HG03135 (cell line): ENCODE measurements around the gene HOXB9.

ENCODE experiments used
- ATAC-seq: cut with Tn5 transposase; IDR thresholded peaks from one replicate; pipeline ENCODE4 v1.9.1; 2021; ENCODE audit warnings: mild to moderate bottlenecking, moderate library complexity; ENCODE audit not compliant: unreplicated experiment

The HOXB9 gene

GRCh38 chr17:48599354-48599753 lies 26.8 kb downstream of the HOXB9 start:
- ATAC-seq: no peak

DNA sequence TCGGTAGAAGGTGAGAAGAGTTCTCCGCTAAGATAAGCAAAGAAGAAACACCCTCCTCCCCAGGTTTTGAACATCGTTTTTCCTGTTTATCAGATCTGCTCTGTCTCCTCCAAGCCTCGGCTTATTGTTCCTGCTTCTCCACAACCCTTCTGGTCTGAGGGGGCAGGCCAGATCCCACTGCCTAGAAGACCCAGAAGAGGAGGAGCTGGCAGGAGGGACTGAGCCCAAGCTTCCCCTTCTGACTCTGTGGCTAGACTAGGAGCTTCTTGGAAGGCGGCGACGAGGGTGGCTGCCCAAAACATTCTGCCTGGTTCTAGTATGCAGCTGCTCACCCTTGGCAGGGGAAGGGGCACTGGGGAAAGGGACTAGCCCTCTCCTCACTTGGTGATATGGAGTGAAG lies 27.4 kb downstream of the HOXB9 start:
- no peak for ATAC-seq

DNA sequence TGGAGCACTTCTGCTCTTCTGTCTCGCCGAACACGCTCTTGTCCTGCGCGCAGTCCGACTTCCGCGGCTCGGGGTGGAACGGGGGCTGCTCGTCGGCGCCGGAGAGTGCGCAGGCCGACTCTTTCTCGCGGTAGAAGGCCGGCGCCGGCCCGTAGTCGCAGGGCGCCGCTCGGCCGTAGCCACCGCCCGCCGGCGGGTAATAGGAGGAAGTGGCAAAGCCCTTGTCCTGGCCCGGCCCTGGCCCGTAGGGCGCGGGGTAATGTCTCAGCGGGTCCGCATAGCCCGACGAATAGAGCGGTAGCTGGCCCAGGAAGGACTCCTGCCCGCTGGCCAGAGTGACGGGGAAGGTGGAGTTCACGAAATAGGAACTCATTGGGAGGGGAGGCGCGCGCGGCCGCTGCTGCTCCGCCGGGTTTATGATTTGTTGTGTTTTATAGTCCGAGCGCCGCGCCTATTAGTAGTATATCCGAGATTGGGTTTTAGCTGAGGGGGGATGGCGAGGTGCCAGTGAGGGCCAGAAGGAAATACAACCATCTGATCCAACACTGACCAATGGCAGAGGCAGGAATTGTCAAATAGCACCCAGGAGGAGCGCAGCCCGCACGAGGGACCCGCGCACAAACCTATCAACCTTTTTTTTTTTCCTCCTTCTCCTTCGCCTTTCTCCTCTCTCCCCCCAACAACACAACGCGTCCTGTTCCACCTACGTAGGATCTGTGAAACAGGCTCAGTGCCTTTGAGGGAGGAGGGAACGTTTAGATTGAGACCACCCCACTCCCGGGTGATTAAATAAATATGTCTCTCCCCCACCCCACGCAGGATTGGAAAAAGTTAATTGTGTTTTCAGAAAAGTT lies 28.2 kb downstream of the HOXB9 start:
- ATAC-seq: no peak

GRCh38 chr17:48597528-48597777 lies 28.7 kb downstream of the HOXB9 start:
- no peak for ATAC-seq

DNA sequence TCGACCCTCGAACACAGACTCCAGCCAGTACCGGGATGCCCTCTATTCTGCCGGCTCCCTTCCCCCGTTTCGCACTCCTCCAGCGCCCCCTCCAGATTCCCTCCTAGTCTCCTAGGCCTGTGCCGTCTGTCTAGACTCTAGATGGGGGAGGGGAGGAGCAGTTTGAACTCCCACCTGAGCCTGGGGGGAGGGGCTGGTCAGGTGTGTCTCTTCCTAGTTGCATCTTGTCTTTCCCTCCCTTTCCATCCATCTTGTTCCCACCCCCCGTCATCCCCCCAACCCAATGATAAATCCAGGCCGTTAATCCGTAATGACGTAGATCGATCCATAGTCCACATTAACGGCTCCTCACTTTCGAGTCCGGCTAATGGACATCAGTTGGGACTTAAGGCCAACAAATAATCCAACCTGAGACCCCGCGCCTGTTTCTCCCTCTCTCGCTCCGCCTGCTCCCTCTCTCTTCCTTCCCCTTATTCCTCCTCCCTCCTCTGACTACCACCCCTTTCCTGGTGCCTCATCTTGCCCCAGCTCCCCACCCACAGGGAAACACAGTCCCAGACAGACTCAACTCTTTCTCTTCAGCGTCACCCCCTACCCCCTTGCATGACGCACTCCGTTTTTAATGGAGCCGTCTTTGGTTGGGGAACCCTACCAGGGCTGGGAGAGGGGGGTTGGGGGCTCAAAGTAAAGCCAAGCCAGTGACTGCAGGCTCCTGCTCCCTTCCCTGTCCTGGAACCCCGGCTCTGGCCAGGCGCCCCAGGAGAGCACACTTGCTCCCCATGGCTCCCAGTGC lies 29.2 kb downstream of the HOXB9 start:
- no peak for ATAC-seq

GRCh38 chr17:48596000-48596734 lies 30.0 kb downstream of the HOXB9 start:
- no peak for ATAC-seq

- no peak for ATAC-seq
These were observed 30.7 kb downstream of the HOXB9 start for GRCh38 chr17:48595278-48595999.

GRCh38 chr17:48594538-48595277 lies 31.4 kb downstream of the HOXB9 start:
- ATAC-seq: no peak

DNA sequence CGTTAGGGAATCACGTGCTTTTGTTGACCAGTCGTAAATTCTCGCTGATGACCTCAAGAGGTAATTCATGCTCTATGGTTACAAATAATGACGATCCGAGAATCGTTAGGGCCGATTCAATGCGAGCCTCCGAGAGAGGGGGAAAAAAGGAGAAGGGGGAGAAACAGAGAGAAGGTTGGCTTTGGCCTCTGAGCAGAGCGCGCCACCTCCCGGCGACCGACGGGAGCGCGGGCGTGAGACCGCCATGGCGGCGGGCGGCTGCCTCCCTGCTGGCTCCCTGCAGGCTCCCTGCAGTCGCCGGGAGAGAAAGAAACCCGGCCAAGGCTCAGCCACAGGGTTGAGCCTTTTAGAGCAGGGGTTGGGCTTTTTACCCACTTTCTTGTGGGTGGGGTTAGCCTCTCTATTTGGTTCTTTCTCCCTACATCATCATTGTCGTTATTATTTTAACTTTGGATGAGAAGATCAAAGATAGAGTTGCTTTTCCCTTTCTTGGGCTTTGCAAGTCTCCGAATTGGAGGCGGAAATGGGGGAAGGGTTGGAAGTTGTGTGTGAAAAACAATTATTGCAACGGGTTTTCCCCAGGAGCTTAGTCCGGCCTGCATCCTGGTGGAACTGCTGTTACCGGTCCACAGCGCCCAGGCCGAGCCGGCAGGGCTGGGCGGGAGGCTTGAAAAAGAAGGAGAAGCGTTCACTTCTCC lies 32.2 kb downstream of the HOXB9 start:
- no peak for ATAC-seq

DNA sequence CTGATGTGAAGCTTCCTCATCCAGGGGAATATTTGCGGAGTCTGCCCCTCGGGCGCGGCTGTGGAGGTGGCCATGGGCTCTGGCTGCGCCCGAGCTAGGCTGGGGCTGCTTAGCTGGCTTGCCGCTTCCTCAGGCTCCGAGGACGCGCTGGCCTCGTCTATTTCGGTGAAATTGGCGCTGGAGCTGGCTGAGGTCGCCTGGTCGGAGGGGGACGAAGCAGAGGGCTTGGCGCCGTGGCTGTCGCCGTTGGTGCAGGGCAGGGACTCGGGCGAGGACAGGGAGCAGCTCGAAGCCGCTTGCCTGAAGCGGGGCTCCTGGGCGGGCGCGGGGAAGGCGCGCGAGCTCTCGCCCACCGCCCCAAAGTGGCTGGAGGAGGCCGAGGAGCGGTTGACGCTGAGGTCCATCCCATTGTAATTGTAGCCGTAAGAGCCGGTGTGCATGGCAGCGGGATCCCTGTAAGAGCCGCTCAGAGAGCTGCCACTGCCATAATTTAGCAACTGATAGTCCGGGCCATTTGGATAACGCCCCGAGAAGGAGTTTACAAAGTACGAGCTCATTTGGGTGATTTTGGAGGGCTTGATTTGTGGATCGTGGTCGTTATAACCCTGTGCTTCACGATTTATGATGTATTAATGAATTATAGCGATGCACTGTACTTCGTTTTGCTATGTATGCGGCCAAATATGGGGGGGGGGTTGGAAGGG lies 32.9 kb downstream of the HOXB9 start, which contains the start of gene HOXB5:
Gene HOXB5 (minus strand): TSS at position 654 of the 704 bp plus-strand sequence. CDS start 97 bp downstream, at position 557.
- ATAC-seq: no peak

- no peak for ATAC-seq
These were observed 33.6 kb downstream of the HOXB9 start for GRCh38 chr17:48592577-48592976.

DNA sequence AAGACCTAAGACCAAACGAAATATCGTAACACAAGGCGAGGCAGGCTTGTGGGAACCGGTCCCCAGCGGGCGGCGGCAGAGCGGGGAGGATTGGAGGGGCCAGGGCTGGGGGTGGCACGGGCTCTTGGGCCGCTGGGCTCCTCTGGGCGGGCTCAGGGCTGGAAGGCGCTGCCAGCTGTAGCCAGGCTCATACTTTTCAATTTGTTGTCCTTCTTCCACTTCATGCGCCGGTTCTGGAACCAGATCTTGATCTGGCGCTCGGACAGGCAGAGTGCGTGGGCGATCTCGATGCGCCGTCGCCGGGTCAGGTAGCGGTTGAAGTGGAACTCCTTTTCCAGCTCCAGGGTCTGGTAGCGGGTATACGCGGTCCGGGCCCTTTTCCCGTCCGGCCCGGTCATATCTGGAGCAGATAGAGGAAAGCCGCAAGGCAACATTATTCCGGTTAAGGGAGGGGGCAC lies 34.1 kb downstream of the HOXB9 start:
- no peak for ATAC-seq

GRCh38 chr17:48591255-48592056 lies 34.7 kb downstream of the HOXB9 start:
- no peak for ATAC-seq

DNA sequence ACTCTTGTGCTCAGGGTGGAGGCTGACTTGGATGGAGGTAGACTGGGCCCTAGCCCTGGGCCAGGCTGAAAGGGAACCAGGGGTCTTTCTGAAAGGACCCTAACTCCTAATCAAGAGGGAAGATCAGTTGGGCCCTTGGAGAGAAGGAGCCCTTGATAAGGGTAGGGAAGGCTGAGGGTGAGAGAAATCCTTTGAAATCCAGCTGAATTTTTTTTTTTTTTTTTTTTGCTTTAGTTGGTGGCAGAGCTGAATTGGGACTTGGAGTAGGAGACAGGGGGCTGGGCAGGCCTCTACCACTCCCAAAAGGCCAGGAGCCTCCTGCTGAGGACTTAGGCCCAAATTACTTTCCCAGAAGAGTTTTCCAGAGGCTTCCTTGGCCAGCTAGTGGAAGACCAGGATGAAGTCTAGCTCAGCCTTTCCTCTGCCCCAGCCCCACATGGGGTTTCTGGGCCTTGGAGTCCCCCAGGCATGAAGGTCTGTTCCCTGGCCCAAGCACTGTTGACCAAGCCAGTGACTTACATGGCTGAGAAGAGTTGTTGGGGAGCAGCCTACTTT lies 35.5 kb downstream of the HOXB9 start:
- ATAC-seq: no peak

DNA sequence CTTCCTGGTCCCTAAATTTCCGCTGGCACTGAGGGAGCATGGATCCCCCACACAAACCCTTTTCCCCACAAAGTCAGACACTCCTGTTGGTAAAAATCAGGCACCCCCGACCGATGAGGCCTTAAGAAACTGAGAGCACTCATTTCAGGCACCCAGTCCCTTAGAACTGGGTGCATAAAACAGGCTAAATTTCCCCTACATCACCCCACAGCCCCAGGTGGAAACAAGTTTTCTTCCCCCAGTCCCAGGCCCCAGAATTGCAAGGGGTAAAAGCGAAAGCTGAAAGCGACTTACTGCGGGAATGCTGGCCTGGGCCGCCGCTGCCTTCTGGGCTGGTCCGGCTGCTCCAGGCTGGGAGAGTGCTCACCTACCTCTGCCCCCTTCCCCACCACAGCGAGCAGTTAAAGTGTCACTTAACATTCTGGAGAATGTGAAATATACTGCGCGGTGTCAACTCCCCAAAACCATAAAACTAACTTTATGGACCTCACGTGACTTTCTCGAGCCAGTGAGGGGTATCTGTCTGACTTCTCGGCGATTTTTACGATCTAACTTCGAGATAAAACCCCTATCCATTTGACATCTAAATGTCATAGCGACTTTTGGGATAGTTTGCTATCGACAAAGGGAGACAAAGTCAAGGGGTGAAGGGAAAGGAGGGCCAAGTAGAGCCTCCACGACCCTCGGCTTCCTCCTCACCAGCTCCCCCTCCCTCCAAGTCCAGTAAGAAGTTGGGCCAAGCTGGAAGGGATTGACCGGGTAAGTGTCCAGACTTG lies 36.1 kb downstream of the HOXB9 start, which contains the start of gene HOXB3:
Gene HOXB3 (minus strand): TSS at position 411 of the 776 bp plus-strand sequence. CDS start 37,767 bp downstream, outside the sequence.
- no peak for ATAC-seq

- ATAC-seq: no peak
These were observed 36.9 kb downstream of the HOXB9 start for GRCh38 chr17:48589060-48589830.
